HG02763 (cell line): ENCODE measurements around the gene UBTD1.

Source experiments
- ATAC-seq: cut with Tn5 transposase; IDR thresholded peaks from one replicate; pipeline ENCODE4 v1.9.1; 2021; ENCODE audit warnings: mild to moderate bottlenecking, moderate library complexity; ENCODE audit not compliant: unreplicated experiment

The UBTD1 gene

GRCh38 chr10:97607095-97607636 lies 108.4 kb downstream of the UBTD1 start:
- ATAC-seq, result no peak

DNA sequence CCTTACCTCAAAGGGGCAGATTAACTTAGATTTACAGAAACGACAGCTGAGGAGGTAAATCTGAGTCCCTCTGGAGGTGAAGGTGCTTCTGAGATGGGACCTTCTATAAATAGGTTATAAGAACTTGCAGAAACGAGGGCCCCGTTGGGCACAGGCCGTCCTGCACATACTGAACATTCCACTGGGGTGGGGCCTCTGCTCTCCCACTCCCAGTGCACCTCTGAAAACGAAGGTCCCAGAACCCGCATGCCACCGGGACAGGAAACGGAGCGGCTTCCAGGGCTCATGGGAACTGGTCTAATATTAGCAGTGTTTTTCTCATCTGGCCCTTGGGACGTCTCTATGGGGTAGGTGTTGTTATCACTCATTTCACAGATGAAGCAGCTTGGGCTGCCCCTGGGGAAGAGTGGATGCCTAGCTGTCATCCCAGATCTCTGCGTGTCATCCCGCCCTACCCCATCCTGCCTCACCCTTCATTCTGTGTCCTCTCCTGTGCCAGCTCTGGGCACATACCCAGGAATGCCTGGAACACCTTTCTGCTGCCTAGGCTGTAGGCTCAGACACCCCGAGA lies 110.4 kb downstream of the UBTD1 start:
- ATAC-seq, result no peak

DNA sequence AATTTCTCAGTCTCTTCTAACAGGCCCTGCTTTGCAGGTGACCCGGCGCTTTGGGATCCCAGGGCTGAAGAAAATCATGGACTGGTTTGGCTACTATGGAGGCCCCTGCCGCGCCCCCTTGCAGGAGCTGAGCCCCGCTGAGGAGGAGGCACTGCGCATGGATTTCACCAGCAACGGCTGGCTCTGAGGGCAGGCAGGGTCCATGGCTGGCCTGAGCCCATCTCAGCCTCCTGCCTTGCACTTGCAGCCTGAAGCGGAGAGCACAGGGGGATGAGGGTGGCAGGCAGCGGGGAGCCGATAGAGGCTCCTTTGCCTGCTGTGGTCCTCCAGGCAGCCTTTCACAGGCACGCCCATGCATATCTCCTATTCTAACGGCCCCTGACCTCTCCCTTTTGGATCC lies 112.7 kb downstream of the UBTD1 start:
- no peak for ATAC-seq

GRCh38 chr10:97612386-97612785 lies 113.7 kb downstream of the UBTD1 start:
- ATAC-seq, result no peak

GRCh38 chr10:97618285-97618684 lies 119.6 kb downstream of the UBTD1 start:
- no peak for ATAC-seq

GRCh38 chr10:97618733-97619132 lies 120.0 kb downstream of the UBTD1 start:
- ATAC-seq, result no peak
